HEK293T (cell line): ENCODE measurements around the gene OR6C1.
"Not testable (repeated sequence)": the region's sequence is repeated elsewhere in the genome, so short reads cannot be mapped to it uniquely, and the experiment has no call there.

ENCODE experiments used
- CTCF ChIA-PET: fragments of 350-600 bp; formaldehyde crosslinking; extraction: SDS; loops from one replicate; lab custom pipeline; 2021; ENCODE audit warnings: antibody characterized with exemption, inconsistent platforms; lab: Yijun Ruan, JAX
- POLR2A ChIA-PET: fragments of 350-600 bp; formaldehyde crosslinking; extraction: SDS; loops from one replicate; lab custom pipeline; 2020; ENCODE audit warnings: antibody characterized with exemption, inconsistent platforms; lab: Yijun Ruan, JAX
- DNase-seq: peaks from one replicate; pipeline ENCODE4 v3.0.0; 2012; ENCODE audit warnings: mixed read lengths; ENCODE audit errors: extremely low spot score
- ARNT ChIP-seq: fragments of 450-650 bp; IDR thresholded peaks from 2 replicates; pipeline ENCODE4 v1.6.1; 2017; ENCODE audit warnings: mild to moderate bottlenecking
- BHLHE40 ChIP-seq: fragments of 450-650 bp; IDR thresholded peaks from 2 replicates; pipeline ENCODE4 v1.6.1; 2016; ENCODE audit warnings: mild to moderate bottlenecking, moderate library complexity, borderline replicate concordance
- CTBP1 ChIP-seq: fragments of 450-650 bp; IDR thresholded peaks from 2 replicates; pipeline ENCODE4 v1.6.1; 2016; ENCODE audit warnings: borderline replicate concordance
- ELF4 ChIP-seq: fragments of 450-650 bp; IDR thresholded peaks from 2 replicates; pipeline ENCODE4 v1.6.1; 2017; ENCODE audit warnings: antibody characterized with exemption
- FOXA1 ChIP-seq: fragments of 450-650 bp; IDR thresholded peaks from 2 replicates; pipeline ENCODE4 v1.6.1; 2016; ENCODE audit warnings: mild to moderate bottlenecking
- FOXK2 ChIP-seq: fragments of 450-650 bp; IDR thresholded peaks from 2 replicates; pipeline ENCODE4 v1.6.1; 2016; ENCODE audit warnings: mild to moderate bottlenecking
- FOXM1 ChIP-seq: fragments of 450-650 bp; IDR thresholded peaks from 2 replicates; pipeline ENCODE4 v1.6.1; 2017; ENCODE audit warnings: mild to moderate bottlenecking, borderline replicate concordance
- HDGF ChIP-seq: fragments of 450-650 bp; IDR thresholded peaks from 2 replicates; pipeline ENCODE4 v1.6.1; 2017; ENCODE audit warnings: antibody characterized with exemption, borderline replicate concordance
- L3MBTL2 ChIP-seq: fragments of 450-650 bp; conservative IDR thresholded peaks from 2 replicates; pipeline ENCODE4 v1.6.1; 2016; ENCODE audit warnings: mild to moderate bottlenecking
- LEF1 ChIP-seq: fragments of 450-650 bp; IDR thresholded peaks from 2 replicates; pipeline ENCODE4 v1.6.1; 2017; ENCODE audit warnings: mild to moderate bottlenecking, borderline replicate concordance
- NFRKB ChIP-seq: fragments of 450-650 bp; IDR thresholded peaks from 2 replicates; pipeline ENCODE4 v1.6.1; 2016; ENCODE audit warnings: mild to moderate bottlenecking, moderate library complexity
- SP1 ChIP-seq: fragments of 450-650 bp; IDR thresholded peaks from 2 replicates; pipeline ENCODE4 v1.6.1; 2017
- SUZ12 ChIP-seq: fragments of 450-650 bp; IDR thresholded peaks from 2 replicates; pipeline ENCODE4 v1.6.1; 2016; ENCODE audit warnings: mild to moderate bottlenecking
- TARDBP ChIP-seq: fragments of 450-650 bp; IDR thresholded peaks from 2 replicates; pipeline ENCODE4 v1.6.1; 2016
- ZNF384 ChIP-seq: fragments of 450-650 bp; IDR thresholded peaks from 2 replicates; pipeline ENCODE4 v1.6.1; 2016
- TF ChIP-seq, protein P1 (sequence below): fragments of 450-650 bp; IDR thresholded peaks from 2 replicates; pipeline ENCODE4 v1.6.1; 2016

Gene OR6C1

DNA sequence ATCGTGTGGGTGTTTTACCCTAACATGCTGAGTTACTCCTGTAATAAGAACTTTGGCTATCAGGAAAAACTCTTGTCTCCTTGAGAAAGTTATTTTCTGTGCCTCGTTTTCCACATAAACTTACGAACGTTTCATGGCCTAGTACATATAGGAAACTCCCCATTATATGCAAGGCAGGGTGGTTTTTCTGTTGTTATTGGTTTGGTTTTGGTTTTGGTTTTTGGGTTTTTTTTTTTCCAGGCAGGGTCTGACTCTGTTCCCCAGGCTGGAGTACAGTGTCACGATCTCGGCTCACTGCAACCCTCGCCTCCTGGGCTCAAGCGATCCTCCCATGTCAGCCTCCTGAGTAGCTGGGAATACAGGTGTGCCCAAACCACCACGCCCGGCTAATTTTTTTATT lies 21.9 kb downstream of the OR6C1 start:
- TF ChIP-seq TARDBP: no peak
- no peak for TF ChIP-seq BHLHE40
- POLR2A ChIA-PET: no interaction called here
- CTCF ChIA-PET: no interaction called here
- DNase-seq: no peak

DNA sequence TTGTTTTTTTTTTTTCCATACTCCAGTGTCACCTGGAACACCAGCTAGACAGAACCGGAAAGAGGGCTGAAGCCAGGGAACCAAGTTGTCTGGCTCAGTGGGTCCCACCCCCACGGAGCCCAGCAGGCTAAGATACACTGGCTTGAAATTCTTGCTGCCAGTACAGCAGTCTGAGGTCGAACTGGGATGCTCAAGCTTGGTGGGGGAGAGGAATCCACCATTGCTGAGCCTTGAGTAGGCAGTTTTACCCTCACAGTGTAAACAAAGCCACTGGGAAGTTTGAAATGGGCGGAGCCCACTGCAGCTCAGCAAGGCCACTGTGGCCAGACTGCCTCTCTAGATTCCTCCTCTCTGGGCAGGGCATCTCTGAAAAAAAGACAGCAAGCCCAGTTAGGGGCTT lies 41.2 kb downstream of the OR6C1 start:
- DNase-seq, POLR2A ChIA-PET, CTCF ChIA-PET: not testable (repeated sequence)

DNA sequence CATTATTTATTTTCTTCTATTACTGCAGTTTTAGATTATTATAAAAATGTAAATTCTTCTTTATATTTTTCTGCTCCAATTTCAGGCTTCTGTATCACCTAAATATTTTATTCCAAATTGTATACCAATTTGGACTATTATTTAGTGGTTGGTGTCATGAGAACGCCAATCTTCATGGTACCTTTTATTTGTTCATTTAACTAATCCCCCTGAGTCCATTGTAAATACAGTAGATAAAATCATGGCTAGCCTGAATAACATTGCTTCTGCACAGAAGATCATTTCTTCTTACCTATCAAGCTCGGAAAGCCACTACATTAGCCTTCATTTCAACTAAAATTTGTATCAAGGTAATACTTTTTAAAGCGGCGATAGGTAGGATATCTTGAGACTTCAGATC lies 48.5 kb downstream of the OR6C1 start, which contains the start of gene OR6C75:
Gene OR6C75, plus strand, starts transcription at position 301 of the 400 bp plus-strand sequence. CDS start 2,136 bp downstream, outside the sequence.
- DNase-seq: no peak
- ChIA-PET POLR2A (no interaction called here), CTCF (no interaction called here)
- no peak for TF ChIP-seq FOXK2
- TF ChIP-seq SP1: no peak
- TF ChIP-seq, protein P1, sequence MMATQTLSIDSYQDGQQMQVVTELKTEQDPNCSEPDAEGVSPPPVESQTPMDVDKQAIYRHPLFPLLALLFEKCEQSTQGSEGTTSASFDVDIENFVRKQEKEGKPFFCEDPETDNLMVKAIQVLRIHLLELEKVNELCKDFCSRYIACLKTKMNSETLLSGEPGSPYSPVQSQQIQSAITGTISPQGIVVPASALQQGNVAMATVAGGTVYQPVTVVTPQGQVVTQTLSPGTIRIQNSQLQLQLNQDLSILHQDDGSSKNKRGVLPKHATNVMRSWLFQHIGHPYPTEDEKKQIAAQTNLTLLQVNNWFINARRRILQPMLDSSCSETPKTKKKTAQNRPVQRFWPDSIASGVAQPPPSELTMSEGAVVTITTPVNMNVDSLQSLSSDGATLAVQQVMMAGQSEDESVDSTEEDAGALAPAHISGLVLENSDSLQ: no peak
- TF ChIP-seq ARNT: no peak
- TF ChIP-seq SUZ12: no peak
- no peak for TF ChIP-seq FOXA1
- TF ChIP-seq ELF4: no peak
- no peak for TF ChIP-seq FOXM1
- TF ChIP-seq ZNF384: no peak
- no peak for TF ChIP-seq CTBP1
- no peak for TF ChIP-seq TARDBP
- TF ChIP-seq BHLHE40: no peak
- no peak for TF ChIP-seq LEF1

DNA sequence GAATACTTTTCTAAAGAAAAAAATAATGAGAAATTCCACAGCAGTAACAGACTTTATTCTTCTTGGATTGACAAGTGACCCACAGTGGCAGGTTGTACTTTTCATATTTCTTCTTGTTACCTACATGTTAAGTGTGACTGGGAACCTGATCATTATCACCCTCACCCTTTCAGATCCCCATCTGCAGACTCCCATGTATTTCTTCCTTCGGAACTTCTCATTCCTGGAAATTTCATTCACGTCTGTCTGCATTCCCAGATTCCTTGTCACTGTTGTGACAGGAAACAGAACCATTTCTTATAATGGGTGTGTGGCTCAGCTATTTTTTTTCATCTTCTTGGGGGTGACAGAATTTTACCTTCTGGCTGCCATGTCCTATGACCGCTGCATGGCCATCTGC lies 50.9 kb downstream of the OR6C1 start:
- no peak for TF ChIP-seq SUZ12
- no peak for TF ChIP-seq HDGF
- TF ChIP-seq CTBP1: no peak
- no peak for TF ChIP-seq NFRKB
- TF ChIP-seq FOXK2: no peak
- TF ChIP-seq L3MBTL2: no peak
- no peak for TF ChIP-seq ELF4
- TF ChIP-seq, protein P1: no peak
- TF ChIP-seq LEF1: no peak
- no peak for TF ChIP-seq BHLHE40
- TF ChIP-seq FOXM1: no peak
- no peak for TF ChIP-seq ARNT
- no peak for TF ChIP-seq TARDBP
- ChIA-PET POLR2A (no interaction called here), CTCF (no interaction called here)
- no peak for DNase-seq
